Endothelial cell of umbilical vein (primary cell): ENCODE results near the gene ARPC2. TPM values are rescaled to one million over a fixed set of nuclear protein-coding genes. Genes with fewer than 3 reads are reported as not detected.

Experiments used
- BruUV-seq: library from RNA; stranded (reverse); fragments of 400-500 nt; replicated peaks from 2 replicates; lab custom pipeline; 2021; lab: Mats Ljungman, UMichigan
- CTCF ChIA-PET: fragments of 300-600, 350-600 bp; sonication (Branson Sonifier 250); formaldehyde crosslinking; loops from one replicate; lab custom pipeline; 2021; ENCODE audit warnings: antibody characterized with exemption, inconsistent platforms; lab: Charles Lee
- POLR2A ChIA-PET: fragments of 300-600, 350-600 bp; sonication (Branson Sonifier 250); formaldehyde crosslinking; loops from one replicate; lab custom pipeline; 2021; ENCODE audit warnings: antibody characterized with exemption, inconsistent platforms; lab: Charles Lee
- DNase-seq: peaks from one replicate; pipeline ENCODE4 v3.0.0-alpha.2; 2011; ENCODE audit warnings: low read depth, low spot score
- FAIRE-seq: peaks from 2 replicates; lab custom pipeline; 2011; peaks lifted over from hg19 to GRCh38; lab: Jason Lieb, UNC
- H2AFZ ChIP-seq: 2 replicates; pipeline ENCODE4 v1.6.0; 2012; ENCODE audit warnings: low read depth, low read length, control low read depth, inconsistent platforms
- H3K27ac ChIP-seq: 2 replicates; pipeline ENCODE4 v1.5.1; 2011; ENCODE audit warnings: low read depth, mild to moderate bottlenecking, control low read depth, low read length, moderate library complexity; ENCODE audit not compliant: insufficient read depth
- H3K27me3 ChIP-seq, 2 experiments: 2 replicates each; pipeline versions ENCODE4 v1.6.0 to v1.6.1; 2011; ENCODE audit warnings: low read length in 2 of 2, mixed read lengths in 1 of 2; ENCODE audit not compliant: control insufficient read depth in 2 of 2, insufficient read depth in 2 of 2
- H3K36me3 ChIP-seq, 2 experiments: 2 replicates in 1 of 2; 3 replicates in 1 of 2; pipeline ENCODE4 v1.5.1; 2011; ENCODE audit warnings: low read length in 2 of 2, mild to moderate bottlenecking in 1 of 2, moderate library complexity in 1 of 2; ENCODE audit not compliant: control insufficient read depth in 2 of 2, insufficient read depth in 2 of 2; ENCODE audit errors: extremely low read depth in 1 of 2
- H3K4me1 ChIP-seq: 3 replicates; pipeline ENCODE4 v1.5.1; 2011; ENCODE audit warnings: mild to moderate bottlenecking, low read length; ENCODE audit not compliant: control insufficient read depth, insufficient read depth; ENCODE audit errors: extremely low read depth
- H3K4me2 ChIP-seq: 2 replicates; pipeline ENCODE4 v1.6.1; 2011; ENCODE audit warnings: low read length, control low read depth, mixed read lengths; ENCODE audit not compliant: insufficient read depth
- H3K4me3 ChIP-seq, 3 experiments: fragments of 200-600 bp in 1 of 3; sonication (generic), shearing (Covaris generic) in 1 of 3; replicated peaks in 1 of 3; 2 replicates each; pipeline ENCODE4 v1.5.1; 2011 to 2016; ENCODE audit warnings: control low read depth in 3 of 3, low read length in 3 of 3, mild to moderate bottlenecking in 2 of 3, inconsistent platforms in 1 of 3, low read depth in 1 of 3, moderate library complexity in 1 of 3; ENCODE audit not compliant: insufficient read depth in 1 of 3
- H3K79me2 ChIP-seq: 2 replicates; pipeline ENCODE4 v1.6.0; 2012; ENCODE audit warnings: low read length, inconsistent platforms; ENCODE audit not compliant: control insufficient read depth, insufficient read depth
- H3K9ac ChIP-seq: replicated peaks from 2 replicates; pipeline ENCODE3; 2011; ENCODE audit warnings: low read length, control low read depth; ENCODE audit not compliant: insufficient read depth; ENCODE audit errors: extremely low read depth
- H3K9me1 ChIP-seq: replicated peaks from 3 replicates; pipeline ENCODE4 v1.6.0; 2011; ENCODE audit warnings: mild to moderate bottlenecking, low read length; ENCODE audit not compliant: control insufficient read depth, insufficient read depth; ENCODE audit errors: extremely low read depth
- H3K9me3 ChIP-seq: replicated peaks from 2 replicates; pipeline ENCODE4 v1.5.1; 2012; ENCODE audit warnings: low read length, inconsistent platforms; ENCODE audit not compliant: control insufficient read depth, insufficient read depth
- H4K20me1 ChIP-seq: replicated peaks from 2 replicates; pipeline ENCODE3; 2011; ENCODE audit warnings: mild to moderate bottlenecking, low read length; ENCODE audit not compliant: control insufficient read depth, insufficient read depth; ENCODE audit errors: extremely low read depth
- CTCF ChIP-seq, 2 donors: IDR thresholded peaks; 1 replicate in 1 of 2; 2 replicates in 1 of 2; pipeline ENCODE4 v1.5.1; 2011; ENCODE audit warnings: low read length in 2 of 2, mild to moderate bottlenecking in 2 of 2, moderate library complexity in 2 of 2, control low read depth in 1 of 2, inconsistent platforms in 1 of 2, low read depth in 1 of 2; ENCODE audit not compliant: insufficient read depth in 1 of 2; ENCODE audit errors: extremely low read depth in 1 of 2
- EZH2 ChIP-seq: IDR thresholded peaks from 2 replicates; pipeline ENCODE4 v1.6.1; 2012; ENCODE audit warnings: borderline replicate concordance, low read depth, mild to moderate bottlenecking, moderate library complexity, low read length, inconsistent platforms; ENCODE audit not compliant: severe bottlenecking
- FOS ChIP-seq: IDR thresholded peaks from 2 replicates; pipeline ENCODE4 v1.6.1; 2011; ENCODE audit warnings: mild to moderate bottlenecking, low read length, moderate library complexity, borderline replicate concordance; ENCODE audit not compliant: insufficient read depth
- GATA2 ChIP-seq: IDR thresholded peaks from 2 replicates; pipeline ENCODE4 v1.7.0; 2011; ENCODE audit warnings: low read depth, mild to moderate bottlenecking, moderate library complexity, mixed read lengths, low read length; ENCODE audit not compliant: insufficient read length, insufficient read depth
- JUN ChIP-seq: IDR thresholded peaks from 2 replicates; pipeline ENCODE4 v1.6.1; 2011; ENCODE audit warnings: borderline replicate concordance, low read depth; ENCODE audit not compliant: insufficient read length, insufficient read depth
- MYC ChIP-seq: IDR thresholded peaks from one replicate; pipeline ENCODE4 v1.6.1; 2011; ENCODE audit warnings: mild to moderate bottlenecking, low read depth, low read length
- dilution Hi-C: fragments of 300-500 bp; cut with MboI; formaldehyde crosslinking; loops from one replicate; pipeline ENCODE4 v1.15.0; 2019; ENCODE audit warnings: low sequenced_read_pairs; ENCODE audit not compliant: extremely low pct_ligation_motif_present
- intact Hi-C: fragments of 100-400 bp; cut with micrococcal nuclease; formaldehyde crosslinking; loops from one replicate; pipeline ENCODE4 v1.10.0; 2022
- polyA plus RNA-seq, 4 experiments: library from polyadenylated mRNA; depleted of rRNA in 3 of 4; stranded (reverse) in 3 of 4; unstranded in 1 of 4; fragments of >200 nt; gene quantifications; 2 replicates each; pipeline versions ENCODE4 v1.2.1 to v1.2.3, GENCODE V29; 2011 to 2012; ENCODE audit warnings: missing spikeins in 1 of 4
- total RNA-seq: library from RNA; stranded (reverse); gene quantifications from 2 replicates; pipeline ENCODE4 v1.2.3, GENCODE V29; 2021
- TF ChIP-seq, protein P1 (sequence below): IDR thresholded peaks from 2 replicates; pipeline ENCODE4 v1.6.1; 2011; ENCODE audit not compliant: insufficient read depth, insufficient read length

Gene ARPC2
- total and polyA plus RNA-seq, 2 donors (not counting 3 experiments of a cell fraction or from before 2014, with no cell fraction given), result 417 to 455 TPM

DNA sequence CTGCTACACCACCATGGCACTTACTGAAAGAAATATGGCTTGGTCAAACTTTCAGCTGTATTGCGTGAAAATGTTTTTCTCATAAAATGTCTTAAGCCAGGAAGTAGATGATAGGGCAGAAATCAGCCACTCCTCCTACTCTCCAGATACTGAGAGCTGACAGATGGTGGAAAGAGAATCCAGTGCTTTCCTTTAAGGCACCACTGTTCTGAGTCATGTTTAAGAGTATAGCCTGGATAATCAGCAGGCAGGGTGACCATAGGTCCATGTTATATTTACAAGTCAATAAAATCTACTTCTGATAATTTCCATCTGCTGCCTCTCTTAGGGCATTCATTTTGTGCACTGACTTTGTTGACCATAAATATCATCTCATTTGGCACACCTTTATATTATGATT, 21.9 kb downstream of the ARPC2 start:
- no peaks in the 10 kb centered on the region for H3K4me1 ChIP-seq
- no peak for TF ChIP-seq CTCF (IDR thresholded peaks at IDR 0.05; ENCODE audit: extremely low read depth in 1 of 2, insufficient read depth in 1 of 2, low read depth in 1 of 2, low read length in 2 of 2)
- TF ChIP-seq, protein P1, sequence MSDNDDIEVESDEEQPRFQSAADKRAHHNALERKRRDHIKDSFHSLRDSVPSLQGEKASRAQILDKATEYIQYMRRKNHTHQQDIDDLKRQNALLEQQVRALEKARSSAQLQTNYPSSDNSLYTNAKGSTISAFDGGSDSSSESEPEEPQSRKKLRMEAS, result no peak
- TF ChIP-seq EZH2, result no peak
- no peak for TF ChIP-seq GATA2
- no peak for TF ChIP-seq JUN
- no peak for TF ChIP-seq MYC
- TF ChIP-seq FOS, result no peak
- no peak overlapping the region for H2AFZ ChIP-seq
- no peaks in the 10 kb centered on the region for H3K9me1 ChIP-seq
- H3K79me2 ChIP-seq, result peaks cover 30% of the 10 kb centered on the region
- H3K27ac ChIP-seq, result no peak overlapping the region
- ChIA-PET CTCF (no interaction called here), POLR2A (no interaction called here)
- no peak for FAIRE-seq
- dilution Hi-C loops, result no loop called here
- intact Hi-C loops, result no loop called here
- peaks cover 32 to 50% of the 10 kb centered on the region in 2 experiments for H3K36me3 ChIP-seq
- no peak for DNase-seq
- no peaks in the 10 kb centered on the region for H3K27me3 ChIP-seq
- H3K9me3 ChIP-seq, result no peaks in the 10 kb centered on the region
- no peak overlapping the region for H3K9ac ChIP-seq
- no TSS peak for BruUV-seq
- no peak overlapping the region for H3K4me3 ChIP-seq
- H3K4me2 ChIP-seq, result no peak overlapping the region
- H4K20me1 ChIP-seq, result peaks cover 3% of the 10 kb centered on the region
